GM18907 (cell line): ENCODE results near the gene TUBB3.
"Not testable (repeated sequence)": the region's sequence is repeated elsewhere in the genome, so short reads cannot be mapped to it uniquely, and the experiment has no call there.

ENCODE experiments used
- ATAC-seq: cut with Tn5 transposase; IDR thresholded peaks from one replicate; pipeline ENCODE4 v1.9.1; 2021; ENCODE audit warnings: mild to moderate bottlenecking, moderate library complexity; ENCODE audit not compliant: unreplicated experiment

Gene TUBB3

GRCh38 chr16:89900885-89901284, 22.3 kb upstream of the TUBB3 start:
- ATAC-seq = no peak

- ATAC-seq = no peak
Observed at GRCh38 chr16:89902980-89903379, 20.2 kb upstream of the TUBB3 start.

GRCh38 chr16:89903908-89904515, 19.1 kb upstream of the TUBB3 start:
- ATAC-seq = no peak

- no peak for ATAC-seq
Observed at GRCh38 chr16:89904606-89905510, 18.3 kb upstream of the TUBB3 start.

GRCh38 chr16:89905511-89906139, 17.5 kb upstream of the TUBB3 start:
- no peak for ATAC-seq

GRCh38 chr16:89906140-89907025, 16.8 kb upstream of the TUBB3 start:
- ATAC-seq = no peak

- no peak for ATAC-seq
Observed at GRCh38 chr16:89907055-89907814, 15.9 kb upstream of the TUBB3 start.

- no peak for ATAC-seq
Observed at GRCh38 chr16:89908236-89908635, 14.9 kb upstream of the TUBB3 start.

GRCh38 chr16:89909777-89910716, 13.1 kb upstream of the TUBB3 start:
- ATAC-seq = no peak

- ATAC-seq = no peak
Observed at GRCh38 chr16:89910717-89911354, 12.3 kb upstream of the TUBB3 start.

GRCh38 chr16:89911375-89911774, 11.8 kb upstream of the TUBB3 start:
- no peak for ATAC-seq

GRCh38 chr16:89912143-89912542, 11.0 kb upstream of the TUBB3 start:
- no peak for ATAC-seq

GRCh38 chr16:89912627-89913026, 10.5 kb upstream of the TUBB3 start:
- no peak for ATAC-seq

- no peak for ATAC-seq
Observed at GRCh38 chr16:89913408-89914387, 9.4 kb upstream of the TUBB3 start.

GRCh38 chr16:89914642-89915285, 8.4 kb upstream of the TUBB3 start:
- ATAC-seq = not testable (repeated sequence)

- no peak for ATAC-seq
Observed at GRCh38 chr16:89915303-89916232, 7.6 kb upstream of the TUBB3 start.
